NCI-H1105 (cell line): ENCODE measurements around the gene COMMD6.

Experiments used
- DNase-seq: peaks from one replicate; lab custom pipeline; 2025; lab: John Stamatoyannopoulos, UW

Gene COMMD6

GRCh38 chr13:75521956-75522355, 15.7 kb downstream of the COMMD6 start:
- no peak for DNase-seq

- DNase-seq: no peak
These were observed 19.1 kb downstream of the COMMD6 start for GRCh38 chr13:75518439-75519088.

- DNase-seq: no peak
These were observed 23.3 kb downstream of the COMMD6 start for GRCh38 chr13:75514080-75514995.

- no peak for DNase-seq
These were observed 24.4 kb downstream of the COMMD6 start for GRCh38 chr13:75513271-75513670.

- no peak for DNase-seq
These were observed 25.4 kb downstream of the COMMD6 start for GRCh38 chr13:75512253-75512652.

GRCh38 chr13:75511051-75511625, 26.5 kb downstream of the COMMD6 start:
- no peak for DNase-seq

GRCh38 chr13:75508002-75508548, 29.6 kb downstream of the COMMD6 start:
- DNase-seq: no peak

GRCh38 chr13:75507027-75508001, 30.3 kb downstream of the COMMD6 start:
- peak; percentile 44 for DNase-seq

GRCh38 chr13:75506018-75506417, 31.6 kb downstream of the COMMD6 start:
- no peak for DNase-seq

- DNase-seq: no peak
These were observed 32.3 kb downstream of the COMMD6 start for GRCh38 chr13:75505327-75505726.

- DNase-seq: no peak
These were observed 41.7 kb downstream of the COMMD6 start for GRCh38 chr13:75495938-75496337.

- no peak for DNase-seq
These were observed 43.1 kb downstream of the COMMD6 start for GRCh38 chr13:75494491-75494890.

- DNase-seq: no peak
These were observed 44.5 kb downstream of the COMMD6 start for GRCh38 chr13:75493156-75493555.

GRCh38 chr13:75492389-75492788, 45.3 kb downstream of the COMMD6 start:
- no peak for DNase-seq

GRCh38 chr13:75491376-75491775, 46.3 kb downstream of the COMMD6 start:
- no peak for DNase-seq

- no peak for DNase-seq
These were observed 48.0 kb downstream of the COMMD6 start for GRCh38 chr13:75489502-75490263.

GRCh38 chr13:75486146-75487062, 51.2 kb downstream of the COMMD6 start:
- no peak for DNase-seq

- DNase-seq: no peak
These were observed 52.2 kb downstream of the COMMD6 start for GRCh38 chr13:75485286-75486062.

GRCh38 chr13:75482820-75483079, 54.9 kb downstream of the COMMD6 start:
- no peak for DNase-seq
